Tibial nerve (tissue), 4 donors: ENCODE data around the gene OPCML. TPM values are rescaled to one million over a fixed set of nuclear protein-coding genes. Genes with fewer than 3 reads are reported as not detected.

ENCODE experiments used
- DNase-seq, 2 donors: peaks; one replicate each; pipeline ENCODE4 v3.0.0-alpha.2; 2019; ENCODE audit warnings: low spot score in 2 of 2
- H3K27ac ChIP-seq, 4 donors: fragments of 200-600 bp; sonication (generic) in 3 of 4; one replicate each; pipeline ENCODE4 v1.5.1; 2017 to 2019; ENCODE audit warnings: mild to moderate bottlenecking in 1 of 4
- H3K27me3 ChIP-seq, 2 donors: fragments of 200-600 bp; sonication (generic) in 1 of 2; one replicate each; pipeline versions ENCODE4 v1.5.1 to v1.6.0; 2017 to 2019
- H3K36me3 ChIP-seq, 3 donors: fragments of 200-600 bp; sonication (generic); one replicate each; pipeline ENCODE4 v1.5.1; 2018 to 2019
- H3K4me1 ChIP-seq, 4 donors: fragments of 200-600 bp; sonication (generic) in 3 of 4; one replicate each; pipeline ENCODE4 v1.5.1; 2017 to 2019
- H3K4me3 ChIP-seq, 4 donors: fragments of 200-600 bp; sonication (generic) in 3 of 4; one replicate each; pipeline ENCODE4 v1.5.1; 2017 to 2019; ENCODE audit warnings: mild to moderate bottlenecking in 1 of 4, moderate library complexity in 1 of 4
- H3K9me3 ChIP-seq, 4 donors: fragments of 200-600 bp; sonication (generic) in 3 of 4; one replicate each; pipeline ENCODE4 v1.5.1; 2017 to 2019
- EP300 ChIP-seq, 2 donors: sonication (generic); formaldehyde crosslinking; IDR thresholded peaks; one replicate each; pipeline ENCODE4 v1.6.1; 2017; ENCODE audit warnings: antibody characterized with exemption in 2 of 2, mild to moderate bottlenecking in 1 of 2
- POLR2A ChIP-seq, 2 donors: fragments of 450-650 bp; IDR thresholded peaks; one replicate each; pipeline ENCODE4 v1.6.1; 2017; ENCODE audit warnings: antibody characterized with exemption in 2 of 2, mild to moderate bottlenecking in 2 of 2, moderate library complexity in 2 of 2
- WGBS, 2 donors: methylation state at CpG; one replicate each; pipeline ENCODE4 v1.1.5; 2018; 5-methylcytosine and 5-hydroxymethylcytosine counted together
- total RNA-seq, 4 donors: library from RNA; depleted of rRNA; stranded (reverse); fragments of >200 nt; gene quantifications; one replicate each; pipeline ENCODE4 v1.1.0, GENCODE V29; 2016
- TF ChIP-seq, protein P1 (sequence below), 5 experiments: fragments of 200-600 bp in 3 of 5; fragments of 450-650 bp in 2 of 5; sonication (generic) in 3 of 5; IDR thresholded peaks; one replicate each; pipeline ENCODE4 v1.5.1; 2016 to 2019; ENCODE audit warnings: antibody characterized with exemption in 5 of 5, mild to moderate bottlenecking in 3 of 5, moderate library complexity in 2 of 5

OPCML gene
- total RNA-seq, 4 donors from 2014 or later: 1.0 to 10.8 (median 1.9) TPM

DNA sequence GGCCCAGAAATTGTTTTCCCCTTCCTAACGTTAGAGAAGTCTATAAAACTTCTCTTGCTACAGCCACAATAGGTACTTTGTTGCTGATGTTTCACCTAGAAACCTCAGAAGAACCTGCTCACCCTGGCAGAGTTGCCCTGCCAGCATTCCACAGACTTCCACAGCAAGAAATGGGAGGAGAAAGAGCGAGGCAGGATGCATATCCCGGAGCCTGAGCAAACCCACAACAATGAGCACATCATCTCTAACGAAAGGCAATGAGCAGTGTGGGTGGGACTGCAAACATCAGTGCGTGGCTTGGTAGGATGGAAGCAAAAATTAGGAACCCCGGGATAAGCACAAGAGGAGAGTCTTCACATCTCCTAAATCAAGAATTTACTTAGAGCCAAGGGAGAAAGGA lies 892.3 kb downstream of the OPCML start:
- Histone ChIP-seq H3K9me3 (no peaks in the 10 kb centered on the region), H3K4me1 (no peaks in the 10 kb centered on the region), H3K36me3 (no peaks in the 10 kb centered on the region), H3K27me3 (no peaks in the 10 kb centered on the region), H3K4me3 (no peak overlapping the region), H3K27ac (no peak overlapping the region)
- 51 to 60% methylated on average over 6 of the region's 6 CpGs for WGBS, 2 donors
- no peak for DNase-seq
- TF ChIP-seq POLR2A (IDR thresholded peaks at IDR 0.05): no peak
- TF ChIP-seq, protein P1, sequence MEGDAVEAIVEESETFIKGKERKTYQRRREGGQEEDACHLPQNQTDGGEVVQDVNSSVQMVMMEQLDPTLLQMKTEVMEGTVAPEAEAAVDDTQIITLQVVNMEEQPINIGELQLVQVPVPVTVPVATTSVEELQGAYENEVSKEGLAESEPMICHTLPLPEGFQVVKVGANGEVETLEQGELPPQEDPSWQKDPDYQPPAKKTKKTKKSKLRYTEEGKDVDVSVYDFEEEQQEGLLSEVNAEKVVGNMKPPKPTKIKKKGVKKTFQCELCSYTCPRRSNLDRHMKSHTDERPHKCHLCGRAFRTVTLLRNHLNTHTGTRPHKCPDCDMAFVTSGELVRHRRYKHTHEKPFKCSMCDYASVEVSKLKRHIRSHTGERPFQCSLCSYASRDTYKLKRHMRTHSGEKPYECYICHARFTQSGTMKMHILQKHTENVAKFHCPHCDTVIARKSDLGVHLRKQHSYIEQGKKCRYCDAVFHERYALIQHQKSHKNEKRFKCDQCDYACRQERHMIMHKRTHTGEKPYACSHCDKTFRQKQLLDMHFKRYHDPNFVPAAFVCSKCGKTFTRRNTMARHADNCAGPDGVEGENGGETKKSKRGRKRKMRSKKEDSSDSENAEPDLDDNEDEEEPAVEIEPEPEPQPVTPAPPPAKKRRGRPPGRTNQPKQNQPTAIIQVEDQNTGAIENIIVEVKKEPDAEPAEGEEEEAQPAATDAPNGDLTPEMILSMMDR (IDR thresholded peaks at IDR 0.05): no peak
- TF ChIP-seq EP300 (IDR thresholded peaks at IDR 0.05): no peak

DNA sequence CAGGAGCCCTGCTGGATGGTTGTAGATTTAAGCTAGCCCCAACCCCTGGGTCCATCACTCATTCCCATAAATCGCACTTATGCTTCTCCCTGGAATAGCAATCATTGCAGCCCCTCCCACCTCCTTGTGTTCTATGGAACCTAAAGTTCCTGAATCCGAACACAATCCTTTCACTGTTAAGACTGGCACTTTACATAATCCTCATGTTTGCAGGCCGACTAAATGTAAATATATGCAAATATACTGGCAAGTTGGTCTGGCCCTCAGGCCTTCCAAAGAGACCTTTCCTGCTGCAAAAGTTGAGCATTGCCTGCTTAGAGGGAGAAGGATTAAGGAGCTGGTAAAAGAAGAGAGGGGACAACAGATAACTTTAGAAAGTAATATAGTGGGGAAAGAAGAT lies 892.9 kb downstream of the OPCML start:
- no peaks in the 10 kb centered on the region for H3K4me1 ChIP-seq
- H3K9me3 ChIP-seq: no peaks in the 10 kb centered on the region
- no peaks in the 10 kb centered on the region for H3K27me3 ChIP-seq
- 38 to 48% methylated on average over 3 of the region's 3 CpGs for WGBS, 2 donors
- TF ChIP-seq EP300 (IDR thresholded peaks at IDR 0.05) (no peak), POLR2A (IDR thresholded peaks at IDR 0.05) (no peak)
- TF ChIP-seq, protein P1 (IDR thresholded peaks at IDR 0.05): no peak
- H3K4me3 ChIP-seq: no peak overlapping the region
- DNase-seq: no peak
- no peaks in the 10 kb centered on the region for H3K36me3 ChIP-seq
- no peak overlapping the region for H3K27ac ChIP-seq

DNA sequence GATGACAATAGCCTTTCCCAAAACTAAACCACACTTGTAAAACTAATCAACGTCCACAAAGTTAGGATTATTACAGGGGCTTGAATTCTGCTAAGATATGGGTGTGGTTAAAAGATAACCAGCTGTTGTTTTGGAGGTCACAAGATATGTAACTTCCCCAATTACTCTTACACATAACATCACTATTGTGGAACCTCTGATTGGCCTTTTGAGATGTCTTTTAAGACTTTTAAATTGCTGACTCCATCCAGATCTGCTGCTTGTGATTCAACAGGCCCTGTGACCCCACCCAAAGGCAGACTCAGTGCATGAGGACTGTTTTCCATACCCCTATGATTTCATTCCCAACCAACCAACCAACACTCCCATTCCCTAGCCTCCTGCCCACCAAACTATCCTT lies 893.9 kb downstream of the OPCML start:
- Histone ChIP-seq H3K4me1 (no peaks in the 10 kb centered on the region), H3K27me3 (no peaks in the 10 kb centered on the region), H3K9me3 (no peaks in the 10 kb centered on the region), H3K4me3 (no peak overlapping the region), H3K36me3 (no peaks in the 10 kb centered on the region), H3K27ac (no peak overlapping the region)
- WGBS, 2 donors: 62 to 76% methylated on average over 1 of the region's 1 CpG
- no peak for DNase-seq
- TF ChIP-seq, protein P1 (IDR thresholded peaks at IDR 0.05): no peak
- TF ChIP-seq EP300 (IDR thresholded peaks at IDR 0.05) (no peak), POLR2A (IDR thresholded peaks at IDR 0.05) (no peak)

DNA sequence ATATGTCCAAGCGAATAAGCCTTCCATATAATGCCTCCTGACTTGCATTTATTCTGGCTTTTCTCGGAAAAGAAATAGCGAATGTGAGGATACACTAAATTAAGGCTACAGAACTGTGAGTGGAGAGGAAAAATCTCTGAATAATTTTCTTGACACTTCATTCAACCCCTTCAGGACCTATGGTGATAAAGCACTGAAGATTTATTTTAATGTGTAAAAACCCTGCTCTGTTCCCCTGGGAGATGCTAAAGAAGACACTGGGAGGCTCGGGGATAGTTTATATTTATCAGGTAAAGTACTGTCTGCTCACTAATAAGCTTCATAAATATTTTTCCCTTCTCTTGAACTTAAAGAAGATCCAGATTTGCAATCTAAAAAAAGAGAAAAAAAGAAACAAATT lies 895.8 kb downstream of the OPCML start:
- DNase-seq: no peak
- 85 to 86% methylated on average over 4 of the region's 4 CpGs for WGBS, 2 donors
- H3K9me3 ChIP-seq: no peaks in the 10 kb centered on the region
- TF ChIP-seq EP300 (IDR thresholded peaks at IDR 0.05): no peak
- TF ChIP-seq POLR2A (IDR thresholded peaks at IDR 0.05): no peak
- TF ChIP-seq, protein P1 (IDR thresholded peaks at IDR 0.05): no peak
- no peaks in the 10 kb centered on the region for H3K27me3 ChIP-seq
- no peaks in the 10 kb centered on the region for H3K36me3 ChIP-seq
- H3K4me1 ChIP-seq: no peaks in the 10 kb centered on the region
- H3K4me3 ChIP-seq: no peak overlapping the region
- H3K27ac ChIP-seq: no peak overlapping the region

DNA sequence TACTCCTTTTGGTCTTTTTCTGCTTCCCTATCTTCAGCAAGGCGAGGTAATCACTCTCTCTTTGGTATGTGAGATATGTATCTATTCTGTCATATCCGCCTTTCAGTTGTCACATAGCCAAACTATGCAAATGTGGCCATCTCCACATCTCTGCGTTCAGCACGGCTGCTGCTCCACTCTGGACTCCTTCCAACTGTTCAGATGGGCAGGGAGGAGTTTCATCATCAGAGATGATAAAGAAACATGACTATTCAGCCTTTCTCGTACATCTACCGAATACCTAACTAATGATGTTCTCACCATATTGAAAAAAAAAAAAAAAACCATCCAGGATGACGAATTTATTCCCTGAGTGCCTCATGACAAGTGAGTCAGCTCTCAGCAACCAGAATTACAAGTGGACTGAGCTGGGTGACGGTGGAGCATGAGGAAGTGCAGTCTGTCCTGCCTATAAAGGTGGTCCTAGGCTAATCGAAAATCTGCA lies 899.6 kb downstream of the OPCML start:
- no peak overlapping the region for H3K4me3 ChIP-seq
- H3K36me3 ChIP-seq: no peaks in the 10 kb centered on the region
- 55 to 59% methylated on average over 9 of the region's 9 CpGs for WGBS, 2 donors
- H3K9me3 ChIP-seq: peaks cover 0 to 7% (median 0%) of the 10 kb centered on the region in 4 donors
- TF ChIP-seq EP300 (IDR thresholded peaks at IDR 0.05) (no peak), POLR2A (IDR thresholded peaks at IDR 0.05) (no peak)
- TF ChIP-seq, protein P1 (IDR thresholded peaks at IDR 0.05): no peak
- no peaks in the 10 kb centered on the region for H3K4me1 ChIP-seq
- H3K27me3 ChIP-seq: no peaks in the 10 kb centered on the region
- DNase-seq: no peak
- H3K27ac ChIP-seq: no peak overlapping the region
